Femur (tissue), 1 donor: ENCODE measurements around the gene MEX3D.
"Not testable (repeated sequence)": the region's sequence is repeated elsewhere in the genome, so short reads cannot be mapped to it uniquely, and the experiment has no call there.

Experiments used
- DNase-seq: peaks from one replicate; pipeline ENCODE4 v3.0.0-alpha.2; 2017

Gene MEX3D

GRCh38 chr19:1570836-1571235 lies 2.7 kb upstream of the MEX3D start:
- DNase-seq, result no peak

- no peak for DNase-seq
Measured at GRCh38 chr19:1569997-1570396, 1.9 kb upstream of the MEX3D start.

DNA sequence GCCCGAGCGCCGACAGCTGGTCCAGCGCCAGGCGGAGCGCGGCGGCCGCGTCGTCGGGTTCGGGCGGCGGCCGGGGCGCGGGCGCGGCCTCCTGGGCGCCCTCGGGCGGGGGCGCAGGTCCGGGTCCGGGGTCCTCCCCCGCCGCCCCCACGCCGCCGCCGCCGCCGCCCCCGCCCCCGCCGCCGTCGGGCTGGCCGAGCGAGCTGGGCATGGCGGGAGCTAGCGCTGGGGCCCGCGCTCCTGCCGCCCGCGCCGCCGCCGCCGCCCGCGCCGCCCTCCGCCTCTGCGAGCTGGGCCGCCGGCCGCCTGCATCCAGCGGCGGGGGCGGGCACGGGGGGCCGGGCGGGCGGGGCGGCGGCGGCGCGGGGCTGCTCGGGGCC lies 287 bp downstream of the MEX3D start:
- DNase-seq, result no peak

GRCh38 chr19:1567116-1567847 lies 843 bp downstream of the MEX3D start:
- no peak for DNase-seq

- DNase-seq, result peak; percentile 91
Measured at GRCh38 chr19:1566392-1567115, 1.6 kb downstream of the MEX3D start.

GRCh38 chr19:1563251-1563650 lies 4.9 kb downstream of the MEX3D start:
- no peak for DNase-seq

DNA sequence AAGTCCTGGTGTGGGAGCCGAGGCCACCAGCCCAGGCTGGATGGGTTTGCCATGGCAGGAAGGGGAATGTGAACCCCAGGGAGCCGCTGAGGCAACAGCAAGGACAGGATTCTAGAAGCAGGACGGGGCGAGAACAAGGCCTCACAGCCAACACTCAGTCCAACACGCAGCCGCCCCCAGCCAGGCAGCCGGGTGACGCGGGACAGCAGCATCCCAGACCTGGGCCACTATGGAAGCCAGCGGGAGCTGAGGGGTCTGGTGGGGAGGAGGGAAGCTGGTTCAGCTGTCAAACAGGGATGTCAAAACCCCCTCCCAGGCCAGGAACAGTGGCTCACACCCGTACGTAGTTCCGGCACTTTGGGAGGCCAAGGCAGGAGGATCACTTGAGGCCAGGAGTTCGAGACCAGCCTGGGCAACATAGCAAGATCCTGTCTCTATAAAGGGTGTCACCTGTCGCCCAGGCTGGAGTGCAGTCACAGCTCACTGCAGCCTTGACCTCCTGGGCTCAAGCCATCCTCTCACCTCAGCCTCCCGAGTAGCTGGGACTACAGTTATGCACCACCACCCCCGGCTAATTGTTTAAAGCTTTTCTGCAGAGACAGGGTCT lies 6.8 kb downstream of the MEX3D start:
- no peak for DNase-seq

- no peak for DNase-seq
Measured at GRCh38 chr19:1560286-1560882, 7.7 kb downstream of the MEX3D start.

DNA sequence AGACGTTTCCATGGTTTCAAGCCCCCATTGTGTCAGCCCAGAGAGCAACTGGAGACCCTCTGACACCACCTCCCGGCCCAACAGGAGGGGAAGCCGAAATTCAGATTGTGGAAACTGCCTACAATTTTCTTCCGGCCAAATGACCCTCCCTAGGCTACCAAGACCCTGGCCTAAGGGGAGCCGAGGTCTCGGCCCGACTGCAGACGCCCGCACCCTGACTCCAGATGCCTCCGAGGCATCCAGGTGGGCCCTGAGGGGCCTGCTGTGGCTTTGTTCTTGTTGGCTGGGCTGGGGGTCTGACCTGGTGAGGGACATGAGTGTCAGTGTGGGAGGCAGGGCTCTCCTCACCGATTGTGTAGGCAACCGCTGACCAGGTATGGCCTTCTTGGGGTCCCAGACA lies 9.6 kb downstream of the MEX3D start:
- no peak for DNase-seq

- no peak for DNase-seq
Measured at GRCh38 chr19:1556390-1557070, 11.6 kb downstream of the MEX3D start.

- no peak for DNase-seq
Measured at GRCh38 chr19:1555487-1556389, 12.4 kb downstream of the MEX3D start.

DNA sequence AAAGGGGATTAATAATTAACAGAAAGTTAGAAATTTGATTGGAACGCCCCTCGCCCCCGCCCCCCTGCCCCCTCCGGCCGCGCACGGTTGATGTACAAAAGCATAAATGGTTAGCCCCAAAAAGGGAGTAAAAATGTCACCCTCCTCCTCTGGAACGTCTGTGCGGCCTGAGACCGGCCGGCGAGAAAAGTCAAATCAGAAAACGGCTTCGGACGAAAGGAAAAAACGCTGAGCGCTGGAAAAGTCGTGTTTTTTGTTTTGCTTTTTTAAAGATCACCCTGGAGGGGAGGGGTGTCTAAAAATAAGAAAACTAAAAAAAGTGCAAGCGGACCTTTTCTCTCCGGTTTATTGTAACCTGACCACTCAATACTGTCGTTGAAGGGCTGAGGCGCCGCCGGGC lies 13.2 kb downstream of the MEX3D start:
- DNase-seq, result no peak

GRCh38 chr19:1553415-1553814 lies 14.7 kb downstream of the MEX3D start:
- DNase-seq, result no peak

- no peak for DNase-seq
Measured at GRCh38 chr19:1551068-1552040, 16.8 kb downstream of the MEX3D start.

DNA sequence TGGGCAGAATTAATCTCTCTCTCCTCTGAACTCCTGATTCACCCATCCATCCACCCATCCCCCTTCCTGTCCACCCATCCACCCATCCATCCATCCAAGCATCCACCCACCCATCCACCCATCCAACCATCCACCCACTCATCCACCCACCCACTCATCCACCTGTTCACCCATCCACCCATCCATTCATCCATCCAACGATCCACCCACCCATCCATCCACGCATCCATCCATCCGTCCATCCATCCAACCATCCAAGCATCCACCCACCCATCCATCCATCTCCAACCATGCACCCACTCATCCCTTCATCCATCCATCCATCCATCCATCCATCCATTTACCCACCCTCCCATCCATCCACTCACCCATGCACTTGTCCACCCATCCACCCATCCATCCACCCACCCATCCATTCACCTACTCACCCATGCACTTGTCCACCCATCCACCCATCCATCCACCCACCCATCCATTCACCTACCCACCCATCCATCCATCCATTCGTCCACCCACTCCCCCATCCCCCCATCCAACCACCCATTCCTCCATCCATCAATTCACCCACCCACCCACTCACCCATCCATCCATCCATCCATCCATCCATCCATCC lies 18.7 kb downstream of the MEX3D start:
- DNase-seq, result no peak

GRCh38 chr19:1540365-1540925 lies 27.7 kb downstream of the MEX3D start:
- DNase-seq, result peak; percentile 67

DNA sequence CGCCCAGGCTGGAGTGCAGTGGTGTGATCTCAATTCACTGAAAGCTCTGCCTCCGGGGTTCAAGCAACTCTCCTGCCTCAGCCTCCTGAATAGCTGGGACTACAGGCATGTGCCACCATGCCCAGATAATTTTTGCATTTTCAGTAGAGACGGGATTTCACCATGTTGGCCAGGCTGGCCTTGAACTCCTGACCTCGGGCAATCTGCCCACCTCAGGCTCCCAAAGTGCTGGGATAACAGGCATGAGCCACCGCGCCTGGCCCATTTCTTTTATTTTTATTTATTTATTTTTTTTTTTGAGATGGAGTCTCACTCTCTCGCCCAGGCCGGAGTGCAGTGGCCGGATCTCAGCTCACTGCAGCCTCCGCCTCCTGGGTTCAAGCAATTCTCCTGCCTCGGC lies 28.4 kb downstream of the MEX3D start:
- not testable (repeated sequence) for DNase-seq

DNA sequence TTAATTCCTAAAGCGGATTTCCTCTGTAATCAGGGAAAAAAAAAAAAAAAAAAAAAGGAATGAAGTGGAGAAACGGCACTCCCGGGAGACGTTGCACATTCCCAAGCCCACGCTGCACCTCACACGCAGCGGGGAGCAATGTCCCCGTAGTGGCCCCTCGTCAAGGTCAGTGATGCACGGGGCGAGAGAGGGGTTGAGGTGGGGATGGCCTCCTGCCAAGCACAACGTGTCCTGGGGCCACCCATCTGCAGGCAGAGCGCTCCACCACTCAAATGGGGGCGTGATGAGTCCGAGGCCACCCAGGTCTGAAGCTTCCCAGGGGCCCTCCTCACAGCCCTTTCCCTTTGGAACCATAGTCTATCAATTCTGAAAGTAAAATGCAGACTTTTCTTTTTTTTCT lies 29.1 kb downstream of the MEX3D start:
- no peak for DNase-seq

DNA sequence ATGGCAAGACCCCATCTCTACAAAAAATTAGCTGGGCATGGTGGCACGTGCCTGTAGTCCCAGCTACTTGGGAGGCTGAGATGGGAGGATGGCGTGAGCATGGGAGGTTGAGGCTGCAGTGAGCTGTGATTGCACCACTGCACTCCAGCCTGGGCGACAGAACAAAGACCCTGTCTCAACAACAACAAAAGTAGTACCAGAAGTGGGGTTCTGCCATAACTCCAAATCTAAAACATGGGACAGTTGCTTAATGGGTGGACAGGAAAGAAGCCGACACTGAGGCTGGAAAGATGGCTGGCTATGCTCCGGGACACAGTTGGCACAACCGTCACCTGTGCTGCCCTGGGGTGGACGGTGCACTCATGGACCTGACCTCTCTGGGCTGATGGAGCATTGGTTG lies 32.4 kb downstream of the MEX3D start:
- not testable (repeated sequence) for DNase-seq

- DNase-seq, result no peak
Measured at GRCh38 chr19:1534972-1535371, 33.2 kb downstream of the MEX3D start.
